ENCODE data around the gene FAM186B.
A peak's percentile ranks its signal among the peaks of the same experiment; 100 is the strongest.

Gene FAM186B

DNA sequence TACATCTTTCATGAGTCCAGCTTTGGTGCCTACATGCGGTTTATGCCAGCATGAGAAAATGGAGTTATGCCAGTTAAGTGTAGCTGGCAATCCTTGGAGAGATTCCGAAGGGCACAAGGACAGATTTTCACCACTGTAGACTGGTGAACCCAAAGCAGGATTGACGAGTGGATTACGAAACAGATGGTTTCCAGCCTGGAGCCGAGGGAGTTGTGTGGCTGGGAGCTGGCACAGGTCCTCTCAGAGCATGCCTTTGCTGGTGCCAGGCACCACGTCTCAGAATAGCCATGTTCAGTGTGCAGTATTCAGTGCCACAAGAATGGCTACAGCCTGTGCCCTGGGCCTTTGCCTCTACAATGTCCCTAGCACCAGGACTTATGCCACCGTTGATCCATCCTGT lies 53.4 kb downstream of the FAM186B start:
- no peak for DNase-seq

- DNase-seq: no peak
Measured at GRCh38 chr12:49550693-49551252, 54.7 kb downstream of the FAM186B start.

DNA sequence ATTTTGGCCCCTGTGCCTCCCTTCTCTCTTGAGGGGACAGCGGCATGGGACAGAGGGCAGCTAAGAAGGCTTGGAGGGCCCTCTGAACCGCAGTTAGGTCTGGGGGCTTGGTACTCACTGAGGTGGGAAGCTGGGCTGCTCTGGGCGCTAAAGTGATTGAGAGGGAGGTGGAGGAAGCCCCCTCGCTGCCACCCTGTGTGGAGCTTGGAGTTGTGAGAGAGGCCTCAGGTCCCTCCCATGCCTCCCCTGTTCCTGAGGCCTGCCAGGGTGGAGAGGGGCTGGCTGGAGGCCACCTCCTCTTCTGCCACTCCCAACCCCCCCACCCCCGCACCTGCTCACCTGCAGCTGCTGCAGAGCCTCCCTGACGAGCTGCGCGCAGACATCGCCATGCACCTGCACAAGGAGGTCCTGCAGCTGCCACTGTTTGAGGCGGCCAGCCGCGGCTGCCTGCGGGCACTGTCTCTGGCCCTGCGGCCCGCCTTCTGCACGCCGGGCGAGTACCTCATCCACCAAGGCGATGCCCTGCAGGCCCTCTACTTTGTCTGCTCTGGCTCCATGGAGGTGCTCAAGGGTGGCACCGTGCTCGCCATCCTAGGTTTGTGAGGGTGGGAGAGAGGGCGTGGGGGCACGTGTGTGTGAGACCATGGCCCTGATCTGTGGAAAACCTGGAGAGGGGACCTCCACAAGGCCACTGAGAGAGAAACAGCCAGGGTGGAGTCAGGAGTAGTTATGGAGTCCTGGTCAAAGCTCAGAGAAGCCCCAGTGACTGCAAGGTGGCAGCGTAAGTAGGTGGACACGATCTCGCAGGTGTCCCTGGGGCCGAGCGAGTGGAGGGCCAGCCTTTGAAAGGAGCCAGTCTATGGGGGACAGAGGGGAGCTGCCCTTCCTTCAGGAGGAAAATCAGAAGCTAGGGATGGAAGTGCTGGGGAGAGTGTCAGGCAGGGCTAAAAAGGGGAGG lies 55.4 kb downstream of the FAM186B start:
- DNase-seq: no peak

GRCh38 chr12:49548822-49549648 lies 56.4 kb downstream of the FAM186B start:
- peak; percentile 80 for DNase-seq

DNA sequence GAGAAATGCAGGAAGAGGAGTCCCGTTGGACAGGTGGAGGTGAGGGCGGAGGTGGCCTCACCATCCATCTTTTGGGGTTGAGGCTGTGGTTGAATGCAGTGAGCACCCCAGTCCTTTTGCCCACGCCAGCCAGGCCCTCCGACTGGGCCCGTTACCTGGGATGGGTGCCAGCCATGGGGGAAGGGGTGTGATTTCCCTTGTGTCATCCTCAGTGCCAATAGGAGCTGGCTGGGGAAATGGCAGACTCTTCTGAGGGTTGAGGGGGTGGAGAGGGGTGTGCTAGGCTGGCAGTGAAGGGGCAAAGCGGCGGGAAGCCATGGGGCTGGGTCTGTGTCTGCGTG lies 57.0 kb downstream of the FAM186B start:
- DNase-seq: no peak

DNA sequence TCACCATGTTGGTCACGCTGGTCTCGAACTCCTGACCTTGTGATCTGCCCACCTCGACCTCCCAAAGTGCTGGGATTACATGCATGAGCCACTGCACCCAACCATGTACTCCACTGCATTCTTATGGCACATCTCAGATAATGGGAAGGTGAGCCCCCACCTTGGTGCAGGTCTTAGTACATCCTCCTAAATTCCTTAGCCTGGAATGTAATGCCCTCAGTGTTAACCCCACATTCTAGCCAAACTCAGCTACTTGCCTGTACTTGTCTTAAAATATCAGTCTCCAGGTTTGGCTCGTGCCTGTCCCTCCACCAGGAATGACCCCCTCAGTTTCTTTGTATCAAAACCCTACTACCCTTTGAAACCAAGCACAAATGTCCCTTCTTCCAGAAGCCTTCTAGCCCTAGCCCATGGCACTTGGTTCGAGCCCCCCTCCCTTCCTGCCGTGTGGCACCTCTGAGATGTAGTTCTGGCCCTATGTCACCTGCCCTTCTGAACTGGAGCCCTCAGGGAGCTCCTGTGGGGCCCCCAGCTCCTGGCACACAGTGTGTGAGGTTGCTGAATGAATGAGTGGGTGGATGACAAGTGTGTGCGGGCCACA lies 58.2 kb downstream of the FAM186B start:
- DNase-seq: no peak

GRCh38 chr12:49546481-49546880 lies 59.0 kb downstream of the FAM186B start:
- no peak for DNase-seq

DNA sequence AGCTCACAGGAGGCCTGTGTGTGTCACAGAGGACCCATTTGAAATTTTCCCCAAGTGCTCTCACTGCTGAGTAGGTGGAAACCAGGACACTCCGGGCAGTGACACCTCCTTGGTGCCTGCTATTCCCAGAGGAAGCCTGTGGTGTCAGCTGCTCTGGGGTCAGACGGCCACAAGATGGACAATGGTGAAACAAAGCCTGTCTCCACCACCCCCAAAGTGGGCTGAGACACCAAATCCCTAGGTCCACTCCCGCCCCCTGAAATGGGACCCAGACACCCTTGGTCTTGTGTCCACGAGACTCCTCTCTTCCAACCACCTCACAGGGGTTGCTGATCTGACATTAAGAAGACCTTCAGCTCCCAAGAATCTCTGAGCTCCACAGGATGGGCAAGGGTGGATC lies 59.6 kb downstream of the FAM186B start:
- DNase-seq: no peak

DNA sequence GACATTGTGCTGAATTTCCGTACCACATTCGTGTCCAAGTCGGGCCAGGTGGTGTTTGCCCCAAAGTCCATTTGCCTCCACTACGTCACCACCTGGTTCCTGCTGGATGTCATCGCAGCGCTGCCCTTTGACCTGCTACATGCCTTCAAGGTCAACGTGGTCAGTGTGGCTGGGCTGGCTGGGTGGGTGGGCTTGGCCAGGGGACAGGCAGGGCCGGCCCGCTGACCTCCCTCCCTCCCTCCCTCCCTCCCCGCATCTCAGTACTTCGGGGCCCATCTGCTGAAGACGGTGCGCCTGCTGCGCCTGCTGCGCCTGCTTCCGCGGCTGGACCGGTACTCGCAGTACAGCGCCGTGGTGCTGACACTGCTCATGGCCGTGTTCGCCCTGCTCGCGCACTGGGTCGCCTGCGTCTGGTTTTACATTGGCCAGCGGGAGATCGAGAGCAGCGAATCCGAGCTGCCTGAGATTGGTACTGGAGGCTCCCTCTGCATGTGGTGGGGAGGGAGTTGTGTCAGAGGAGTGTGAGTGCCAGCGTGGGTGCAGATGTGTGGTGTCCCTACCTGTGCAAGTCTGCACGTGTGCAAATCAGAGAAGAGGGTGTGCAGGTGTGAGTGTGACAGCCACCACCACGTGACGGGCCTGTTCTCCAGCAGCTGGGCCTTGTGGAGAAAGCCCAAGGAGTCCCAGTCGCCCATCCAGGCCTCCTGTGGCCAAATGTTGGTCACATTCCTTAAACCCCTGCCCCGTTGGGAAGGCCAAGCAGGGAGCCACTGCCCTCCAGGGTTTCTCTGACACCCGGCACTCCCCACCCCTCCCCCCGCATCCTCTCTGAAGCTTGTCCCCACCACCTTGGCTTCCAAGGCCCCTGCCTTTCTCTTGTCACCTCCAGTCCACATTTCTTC lies 61.3 kb downstream of the FAM186B start:
- DNase-seq: no peak

DNA sequence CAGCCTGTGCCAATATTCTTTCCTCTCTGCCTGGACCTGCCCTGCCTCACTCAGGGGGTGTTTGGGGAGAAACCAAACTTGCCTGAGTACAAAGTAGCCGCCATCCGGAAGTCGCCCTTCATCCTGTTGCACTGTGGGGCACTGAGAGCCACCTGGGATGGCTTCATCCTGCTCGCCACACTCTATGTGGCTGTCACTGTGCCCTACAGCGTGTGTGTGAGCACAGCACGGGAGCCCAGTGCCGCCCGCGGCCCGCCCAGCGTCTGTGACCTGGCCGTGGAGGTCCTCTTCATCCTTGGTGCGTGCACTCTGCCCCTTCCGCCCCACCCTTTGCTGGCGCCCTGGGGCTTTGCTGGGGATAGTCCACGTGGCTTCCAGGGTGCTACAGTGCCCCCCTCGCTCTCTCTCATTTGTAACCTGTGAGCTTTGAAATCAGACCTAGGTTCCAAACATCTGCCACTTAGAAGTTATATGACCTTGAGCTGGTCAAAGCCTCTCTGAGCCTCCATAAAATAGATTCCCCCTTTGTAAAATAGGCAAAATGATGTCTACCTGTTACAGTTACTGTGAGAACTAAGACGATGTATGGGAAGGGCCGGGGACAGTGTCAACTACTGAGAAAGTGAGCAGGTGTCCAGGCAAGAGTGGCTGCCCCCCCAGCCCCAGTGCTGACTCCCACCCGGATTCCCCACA lies 62.1 kb downstream of the FAM186B start:
- no peak for DNase-seq

GRCh38 chr12:49542592-49543160 lies 62.8 kb downstream of the FAM186B start:
- no peak for DNase-seq

- no peak for DNase-seq
Measured at GRCh38 chr12:49541911-49542505, 63.4 kb downstream of the FAM186B start.

- DNase-seq: no peak
Measured at GRCh38 chr12:49541140-49541861, 64.1 kb downstream of the FAM186B start.

GRCh38 chr12:49540229-49541139 lies 65.0 kb downstream of the FAM186B start:
- DNase-seq: no peak

GRCh38 chr12:49539406-49540228 lies 65.8 kb downstream of the FAM186B start:
- DNase-seq: peak; percentile 64

- DNase-seq: peak; percentile 91
Measured at GRCh38 chr12:49538510-49539403, 66.7 kb downstream of the FAM186B start, which contains the start of gene KCNH3. TSS of gene KCNH3 (plus strand) at chr12:49539030. CDS start at chr12:49539417, 387 bp downstream.
